Endothelial cell of umbilical vein (primary cell): ENCODE results near the gene MACROD2. TPM values are rescaled to one million over a fixed set of nuclear protein-coding genes. Genes with fewer than 3 reads are reported as not detected.

Experiments
- BruUV-seq: library from RNA; stranded (reverse); fragments of 400-500 nt; replicated peaks from 2 replicates; lab custom pipeline; 2021; lab: Mats Ljungman, UMichigan
- CTCF ChIA-PET: fragments of 300-600, 350-600 bp; sonication (Branson Sonifier 250); formaldehyde crosslinking; loops from one replicate; lab custom pipeline; 2021; ENCODE audit warnings: antibody characterized with exemption, inconsistent platforms; lab: Charles Lee
- POLR2A ChIA-PET: fragments of 300-600, 350-600 bp; sonication (Branson Sonifier 250); formaldehyde crosslinking; loops from one replicate; lab custom pipeline; 2021; ENCODE audit warnings: antibody characterized with exemption, inconsistent platforms; lab: Charles Lee
- DNase-seq: peaks from one replicate; pipeline ENCODE4 v3.0.0-alpha.2; 2011; ENCODE audit warnings: low read depth, low spot score
- FAIRE-seq: peaks from 2 replicates; lab custom pipeline; 2011; peaks lifted over from hg19 to GRCh38; lab: Jason Lieb, UNC
- H2AFZ ChIP-seq: 2 replicates; pipeline ENCODE4 v1.6.0; 2012; ENCODE audit warnings: low read depth, low read length, control low read depth, inconsistent platforms
- H3K27ac ChIP-seq: 2 replicates; pipeline ENCODE4 v1.5.1; 2011; ENCODE audit warnings: low read depth, mild to moderate bottlenecking, control low read depth, low read length, moderate library complexity; ENCODE audit not compliant: insufficient read depth
- H3K27me3 ChIP-seq, 2 experiments: 2 replicates each; pipeline versions ENCODE4 v1.6.0 to v1.6.1; 2011; ENCODE audit warnings: low read length in 2 of 2, mixed read lengths in 1 of 2; ENCODE audit not compliant: control insufficient read depth in 2 of 2, insufficient read depth in 2 of 2
- H3K36me3 ChIP-seq, 2 experiments: 2 replicates in 1 of 2; 3 replicates in 1 of 2; pipeline ENCODE4 v1.5.1; 2011; ENCODE audit warnings: low read length in 2 of 2, mild to moderate bottlenecking in 1 of 2, moderate library complexity in 1 of 2; ENCODE audit not compliant: control insufficient read depth in 2 of 2, insufficient read depth in 2 of 2; ENCODE audit errors: extremely low read depth in 1 of 2
- H3K4me1 ChIP-seq: 3 replicates; pipeline ENCODE4 v1.5.1; 2011; ENCODE audit warnings: mild to moderate bottlenecking, low read length; ENCODE audit not compliant: control insufficient read depth, insufficient read depth; ENCODE audit errors: extremely low read depth
- H3K4me2 ChIP-seq: 2 replicates; pipeline ENCODE4 v1.6.1; 2011; ENCODE audit warnings: low read length, control low read depth, mixed read lengths; ENCODE audit not compliant: insufficient read depth
- H3K4me3 ChIP-seq, 3 experiments: fragments of 200-600 bp in 1 of 3; sonication (generic), shearing (Covaris generic) in 1 of 3; replicated peaks in 1 of 3; 2 replicates each; pipeline ENCODE4 v1.5.1; 2011 to 2016; ENCODE audit warnings: control low read depth in 3 of 3, low read length in 3 of 3, mild to moderate bottlenecking in 2 of 3, inconsistent platforms in 1 of 3, low read depth in 1 of 3, moderate library complexity in 1 of 3; ENCODE audit not compliant: insufficient read depth in 1 of 3
- H3K79me2 ChIP-seq: 2 replicates; pipeline ENCODE4 v1.6.0; 2012; ENCODE audit warnings: low read length, inconsistent platforms; ENCODE audit not compliant: control insufficient read depth, insufficient read depth
- H3K9ac ChIP-seq: replicated peaks from 2 replicates; pipeline ENCODE3; 2011; ENCODE audit warnings: low read length, control low read depth; ENCODE audit not compliant: insufficient read depth; ENCODE audit errors: extremely low read depth
- H3K9me1 ChIP-seq: replicated peaks from 3 replicates; pipeline ENCODE4 v1.6.0; 2011; ENCODE audit warnings: mild to moderate bottlenecking, low read length; ENCODE audit not compliant: control insufficient read depth, insufficient read depth; ENCODE audit errors: extremely low read depth
- H3K9me3 ChIP-seq: replicated peaks from 2 replicates; pipeline ENCODE4 v1.5.1; 2012; ENCODE audit warnings: low read length, inconsistent platforms; ENCODE audit not compliant: control insufficient read depth, insufficient read depth
- H4K20me1 ChIP-seq: replicated peaks from 2 replicates; pipeline ENCODE3; 2011; ENCODE audit warnings: mild to moderate bottlenecking, low read length; ENCODE audit not compliant: control insufficient read depth, insufficient read depth; ENCODE audit errors: extremely low read depth
- CTCF ChIP-seq, 2 donors: IDR thresholded peaks; 1 replicate in 1 of 2; 2 replicates in 1 of 2; pipeline ENCODE4 v1.5.1; 2011; ENCODE audit warnings: low read length in 2 of 2, mild to moderate bottlenecking in 2 of 2, moderate library complexity in 2 of 2, control low read depth in 1 of 2, inconsistent platforms in 1 of 2, low read depth in 1 of 2; ENCODE audit not compliant: insufficient read depth in 1 of 2; ENCODE audit errors: extremely low read depth in 1 of 2
- EZH2 ChIP-seq: IDR thresholded peaks from 2 replicates; pipeline ENCODE4 v1.6.1; 2012; ENCODE audit warnings: borderline replicate concordance, low read depth, mild to moderate bottlenecking, moderate library complexity, low read length, inconsistent platforms; ENCODE audit not compliant: severe bottlenecking
- FOS ChIP-seq: IDR thresholded peaks from 2 replicates; pipeline ENCODE4 v1.6.1; 2011; ENCODE audit warnings: mild to moderate bottlenecking, low read length, moderate library complexity, borderline replicate concordance; ENCODE audit not compliant: insufficient read depth
- GATA2 ChIP-seq: IDR thresholded peaks from 2 replicates; pipeline ENCODE4 v1.7.0; 2011; ENCODE audit warnings: low read depth, mild to moderate bottlenecking, moderate library complexity, mixed read lengths, low read length; ENCODE audit not compliant: insufficient read length, insufficient read depth
- JUN ChIP-seq: IDR thresholded peaks from 2 replicates; pipeline ENCODE4 v1.6.1; 2011; ENCODE audit warnings: borderline replicate concordance, low read depth; ENCODE audit not compliant: insufficient read length, insufficient read depth
- MAX ChIP-seq: IDR thresholded peaks from 2 replicates; pipeline ENCODE4 v1.6.1; 2011; ENCODE audit not compliant: insufficient read depth, insufficient read length
- MYC ChIP-seq: IDR thresholded peaks from one replicate; pipeline ENCODE4 v1.6.1; 2011; ENCODE audit warnings: mild to moderate bottlenecking, low read depth, low read length
- POLR2A ChIP-seq: IDR thresholded peaks from 2 replicates; pipeline ENCODE4 v1.6.1; 2012; ENCODE audit warnings: low read depth, mild to moderate bottlenecking, control low read depth, low read length
- POLR2AphosphoS5 ChIP-seq: IDR thresholded peaks from 2 replicates; pipeline ENCODE4 v1.6.1; 2012; ENCODE audit warnings: low read depth, mild to moderate bottlenecking, control low read depth, low read length, moderate library complexity; ENCODE audit not compliant: insufficient read depth
- dilution Hi-C: fragments of 300-500 bp; cut with MboI; formaldehyde crosslinking; loops from one replicate; pipeline ENCODE4 v1.15.0; 2019; ENCODE audit warnings: low sequenced_read_pairs; ENCODE audit not compliant: extremely low pct_ligation_motif_present
- intact Hi-C: fragments of 100-400 bp; cut with micrococcal nuclease; formaldehyde crosslinking; loops from one replicate; pipeline ENCODE4 v1.10.0; 2022
- polyA plus RNA-seq, 4 experiments: library from polyadenylated mRNA; depleted of rRNA in 3 of 4; stranded (reverse) in 3 of 4; unstranded in 1 of 4; fragments of >200 nt; gene quantifications; 2 replicates each; pipeline versions ENCODE4 v1.2.1 to v1.2.3, GENCODE V29; 2011 to 2012; ENCODE audit warnings: missing spikeins in 1 of 4
- total RNA-seq: library from RNA; stranded (reverse); gene quantifications from 2 replicates; pipeline ENCODE4 v1.2.3, GENCODE V29; 2021

The MACROD2 gene
- total and polyA plus RNA-seq, 2 donors (not counting 3 experiments of a cell fraction or from before 2014, with no cell fraction given) = 0.11 to 0.73 TPM

- DNase-seq (no peak), FAIRE-seq (no peak)
- no peaks in the 10 kb centered on the region for H3K9me3 ChIP-seq
- no peak overlapping the region for H3K9ac ChIP-seq
- BruUV-seq = no TSS peak
- intact Hi-C loops = no loop called here
- no peaks in the 10 kb centered on the region for H3K36me3 ChIP-seq
- dilution Hi-C loops = no loop called here
- no peaks in the 10 kb centered on the region for H3K9me1 ChIP-seq
- POLR2A ChIA-PET = no interaction called here
- H3K4me2 ChIP-seq = no peak overlapping the region
- no peaks in the 10 kb centered on the region for H3K4me1 ChIP-seq
- H3K79me2 ChIP-seq = no peaks in the 10 kb centered on the region
- no peaks in the 10 kb centered on the region for H3K27me3 ChIP-seq
- no peak overlapping the region for H2AFZ ChIP-seq
- H4K20me1 ChIP-seq = no peaks in the 10 kb centered on the region
- H3K4me3 ChIP-seq = no peak overlapping the region
- CTCF ChIA-PET = no interaction called here
- no peak overlapping the region for H3K27ac ChIP-seq
- TF ChIP-seq POLR2A = no peak
- TF ChIP-seq JUN = no peak
- TF ChIP-seq POLR2AphosphoS5 = no peak
- TF ChIP-seq FOS = no peak
- TF ChIP-seq MAX = no peak
- TF ChIP-seq MYC = no peak
- TF ChIP-seq EZH2 = no peak
- no peak for TF ChIP-seq CTCF (IDR thresholded peaks at IDR 0.05; ENCODE audit: extremely low read depth in 1 of 2, insufficient read depth in 1 of 2, low read depth in 1 of 2, low read length in 2 of 2)
- no peak for TF ChIP-seq GATA2
These were observed 265.1 kb downstream of the MACROD2 start for GRCh38 chr20:14260367-14260766.
